Calu3 (cell line): ENCODE measurements around the gene CHRNE. TPM values are rescaled to one million over a fixed set of nuclear protein-coding genes. Genes with fewer than 3 reads are reported as not detected.
"Not testable (repeated sequence)": the region's sequence is repeated elsewhere in the genome, so short reads cannot be mapped to it uniquely, and the experiment has no call there.

Experiments
- BruUV-seq: library from RNA; stranded (reverse); fragments of 400-500 nt; replicated peaks from 2 replicates; lab custom pipeline; 2021; lab: Mats Ljungman, UMichigan
- CTCF ChIA-PET: fragments of 300-600 bp; sonication (Branson Sonifier 250); formaldehyde crosslinking; loops from one replicate; lab custom pipeline; 2022; ENCODE audit warnings: antibody characterized with exemption; lab: Charles Lee
- DNase-seq: peaks from one replicate; pipeline ENCODE4 v3.0.0; 2022
- H3K27ac Mint-ChIP-seq: one replicate; pipeline ENCODE4 v1.8.0; 2022; ENCODE audit warnings: mixed read lengths; ENCODE audit not compliant: unreplicated experiment
- H3K27me3 Mint-ChIP-seq: one replicate; pipeline ENCODE4 v1.8.0; 2022; ENCODE audit warnings: mixed read lengths; ENCODE audit not compliant: unreplicated experiment
- H3K36me3 Mint-ChIP-seq: one replicate; pipeline ENCODE4 v1.8.0; 2022; ENCODE audit warnings: mild to moderate bottlenecking, moderate library complexity, mixed read lengths; ENCODE audit not compliant: insufficient read depth, unreplicated experiment
- H3K4me1 Mint-ChIP-seq: one replicate; pipeline ENCODE4 v1.8.0; 2022; ENCODE audit warnings: mild to moderate bottlenecking, low read depth, mixed read lengths; ENCODE audit not compliant: unreplicated experiment
- H3K4me3 Mint-ChIP-seq: one replicate; pipeline ENCODE4 v1.8.0; 2022; ENCODE audit warnings: mild to moderate bottlenecking, low read depth, moderate library complexity, mixed read lengths; ENCODE audit not compliant: unreplicated experiment
- H3K9me3 Mint-ChIP-seq: one replicate; pipeline ENCODE4 v1.8.0; 2022; ENCODE audit warnings: low read depth, mixed read lengths; ENCODE audit not compliant: unreplicated experiment
- CTCF ChIP-seq: fragments of 200-600 bp; IDR thresholded peaks from one replicate; pipeline ENCODE4 v1.8.0; 2022; ENCODE audit warnings: antibody characterized with exemption; ENCODE audit not compliant: unreplicated experiment
- intact Hi-C: fragments of 100-400 bp; cut with micrococcal nuclease; formaldehyde crosslinking; loops from one replicate; pipeline ENCODE4 v1.10.0; 2022; ENCODE audit not compliant: unreplicated experiment
- total RNA-seq: library from RNA; stranded (reverse); gene quantifications from 2 replicates; pipeline ENCODE4 v1.2.3, GENCODE V29; 2022

Gene CHRNE
- total RNA-seq, 1 experiment from 2014 or later, result 0.19 TPM

GRCh38 chr17:4928881-4929280 lies 26.0 kb upstream of the CHRNE start:
- CTCF ChIA-PET, result no interaction called here
- no peak for DNase-seq
- H3K27me3 Mint-ChIP-seq, result no peaks in the 10 kb centered on the region
- peaks cover 13% of the 10 kb centered on the region for H3K36me3 Mint-ChIP-seq
- TF ChIP-seq CTCF, result no peak
- H3K4me1 Mint-ChIP-seq, result peaks cover 3% of the 10 kb centered on the region
- H3K9me3 Mint-ChIP-seq, result no peaks in the 10 kb centered on the region
- intact Hi-C loops, result no loop called here
- BruUV-seq, result no TSS peak
- H3K4me3 Mint-ChIP-seq, result no peak overlapping the region
- H3K27ac Mint-ChIP-seq, result peak overlapping the region; percentile 21

- H3K27ac Mint-ChIP-seq, H3K4me3 Mint-ChIP-seq, CTCF ChIA-PET, H3K27me3 Mint-ChIP-seq, H3K9me3 Mint-ChIP-seq, H3K36me3 Mint-ChIP-seq, intact Hi-C loops, H3K4me1 Mint-ChIP-seq, BruUV-seq, DNase-seq: not testable (repeated sequence)
Observed at GRCh38 chr17:4926577-4927335, 23.9 kb upstream of the CHRNE start.

GRCh38 chr17:4921320-4921719 lies 18.4 kb upstream of the CHRNE start:
- no peak overlapping the region for H3K4me3 Mint-ChIP-seq
- H3K27ac Mint-ChIP-seq, result no peak overlapping the region
- H3K27me3 Mint-ChIP-seq, result no peaks in the 10 kb centered on the region
- no TSS peak for BruUV-seq
- no peaks in the 10 kb centered on the region for H3K4me1 Mint-ChIP-seq
- intact Hi-C loops, result no loop called here
- TF ChIP-seq CTCF, result no peak
- DNase-seq, result no peak
- H3K9me3 Mint-ChIP-seq, result no peaks in the 10 kb centered on the region
- H3K36me3 Mint-ChIP-seq, result peaks cover 4% of the 10 kb centered on the region
- CTCF ChIA-PET, result no interaction called here

- H3K27ac Mint-ChIP-seq, result no peak overlapping the region
- no peak for DNase-seq
- BruUV-seq, result no TSS peak
- peaks cover 4% of the 10 kb centered on the region for H3K36me3 Mint-ChIP-seq
- no peak overlapping the region for H3K4me3 Mint-ChIP-seq
- H3K4me1 Mint-ChIP-seq, result no peaks in the 10 kb centered on the region
- no peaks in the 10 kb centered on the region for H3K9me3 Mint-ChIP-seq
- CTCF ChIA-PET, result no interaction called here
- no peak for TF ChIP-seq CTCF
- no peaks in the 10 kb centered on the region for H3K27me3 Mint-ChIP-seq
- intact Hi-C loops, result no loop called here
Observed at GRCh38 chr17:4920351-4921048, 17.6 kb upstream of the CHRNE start.
